ENCODE results near the gene HRH1.
"Not testable (repeated sequence)": the region's sequence is repeated elsewhere in the genome, so short reads cannot be mapped to it uniquely, and the experiment has no call there.

HRH1 gene, protein sequence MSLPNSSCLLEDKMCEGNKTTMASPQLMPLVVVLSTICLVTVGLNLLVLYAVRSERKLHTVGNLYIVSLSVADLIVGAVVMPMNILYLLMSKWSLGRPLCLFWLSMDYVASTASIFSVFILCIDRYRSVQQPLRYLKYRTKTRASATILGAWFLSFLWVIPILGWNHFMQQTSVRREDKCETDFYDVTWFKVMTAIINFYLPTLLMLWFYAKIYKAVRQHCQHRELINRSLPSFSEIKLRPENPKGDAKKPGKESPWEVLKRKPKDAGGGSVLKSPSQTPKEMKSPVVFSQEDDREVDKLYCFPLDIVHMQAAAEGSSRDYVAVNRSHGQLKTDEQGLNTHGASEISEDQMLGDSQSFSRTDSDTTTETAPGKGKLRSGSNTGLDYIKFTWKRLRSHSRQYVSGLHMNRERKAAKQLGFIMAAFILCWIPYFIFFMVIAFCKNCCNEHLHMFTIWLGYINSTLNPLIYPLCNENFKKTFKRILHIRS

DNA sequence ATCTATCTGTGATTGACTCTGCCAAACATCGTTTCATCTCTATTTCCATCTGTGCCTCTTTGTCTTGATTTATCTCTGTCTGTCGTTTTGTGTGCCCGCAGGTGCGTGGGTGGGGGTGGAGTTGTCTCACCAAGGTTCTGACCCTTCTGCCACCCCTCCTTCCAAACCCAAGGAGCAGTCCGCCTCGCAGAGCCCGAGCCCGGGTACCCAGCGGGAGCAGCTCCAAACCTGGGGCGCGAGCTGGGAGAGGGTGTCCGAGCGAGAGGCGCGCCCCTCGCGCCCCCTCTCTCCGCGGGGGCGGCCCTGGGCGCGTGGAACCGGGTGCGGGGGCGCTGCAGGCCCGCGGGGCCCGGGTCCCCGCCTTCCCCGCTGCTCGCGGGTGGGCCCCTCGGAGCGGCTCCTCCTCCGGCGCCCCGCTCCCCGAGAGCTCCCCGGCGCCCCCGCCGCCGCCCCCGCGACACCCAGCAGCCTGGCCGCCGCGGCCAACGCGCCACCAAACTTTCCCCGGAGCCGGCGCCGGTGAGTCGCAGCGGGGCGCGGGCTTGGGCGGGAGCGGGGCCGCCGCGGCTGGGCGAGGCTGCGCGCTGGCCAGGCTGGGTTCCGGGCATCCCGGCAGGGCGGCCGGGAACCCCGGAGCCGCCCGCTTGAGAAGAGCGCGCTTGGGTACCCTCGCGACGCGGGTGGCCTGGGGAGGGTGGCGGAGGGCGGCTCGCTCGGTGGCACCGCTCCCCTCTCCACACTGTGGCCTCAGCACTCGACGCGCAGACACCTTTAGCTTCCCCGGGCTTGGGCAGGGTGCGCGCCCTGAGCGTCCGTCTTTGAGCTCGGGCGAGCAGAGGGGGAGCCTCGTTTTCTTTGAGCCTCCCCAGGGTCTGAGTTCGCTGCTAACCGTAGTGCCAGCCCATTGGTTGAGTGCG is at the start of gene HRH1:
TSS of gene HRH1 (plus strand) at position 458 of the 917 bp plus-strand sequence. CDS start 104,545 bp downstream, outside the sequence.
- no peak for DNase-seq

DNA sequence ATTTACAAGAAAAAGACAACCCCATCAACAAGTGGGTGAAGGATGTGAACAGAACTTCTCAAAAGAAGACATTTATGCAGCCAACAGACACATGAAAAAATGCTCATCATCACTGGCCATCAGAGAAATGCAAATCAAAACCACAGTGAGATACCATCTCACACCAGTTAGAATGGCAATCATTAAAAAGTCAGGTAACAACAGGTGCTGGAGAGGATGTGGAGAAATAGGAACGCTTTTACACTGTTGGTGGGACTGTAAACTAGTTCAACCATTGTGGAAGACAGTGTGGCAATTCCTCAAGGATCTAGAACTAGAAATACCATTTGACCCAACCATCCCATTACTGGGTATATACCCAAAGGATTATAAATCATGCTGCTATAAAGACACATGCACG is 41.0 kb upstream of the HRH1 start:
- DNase-seq, result not testable (repeated sequence)

DNA sequence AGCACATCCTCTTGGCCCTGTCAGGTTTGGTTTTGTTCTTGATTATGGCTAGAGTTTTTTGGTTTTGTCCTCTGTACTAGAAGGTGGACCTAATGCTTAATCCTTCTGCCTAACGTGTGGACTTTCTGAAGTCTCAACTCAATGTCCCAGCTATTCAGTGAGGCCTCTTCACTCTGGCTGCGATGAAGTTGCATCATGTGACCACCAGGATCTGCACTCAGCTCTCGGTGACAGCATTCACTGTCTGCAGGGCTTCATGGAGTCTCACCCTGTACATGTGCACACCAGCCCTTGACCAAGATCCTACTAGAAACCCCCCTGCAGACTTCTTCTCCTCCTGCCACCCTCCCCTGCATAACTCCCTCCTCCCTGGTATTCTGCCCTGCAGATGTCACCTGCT is 38.7 kb upstream of the HRH1 start:
- no peak for DNase-seq

DNA sequence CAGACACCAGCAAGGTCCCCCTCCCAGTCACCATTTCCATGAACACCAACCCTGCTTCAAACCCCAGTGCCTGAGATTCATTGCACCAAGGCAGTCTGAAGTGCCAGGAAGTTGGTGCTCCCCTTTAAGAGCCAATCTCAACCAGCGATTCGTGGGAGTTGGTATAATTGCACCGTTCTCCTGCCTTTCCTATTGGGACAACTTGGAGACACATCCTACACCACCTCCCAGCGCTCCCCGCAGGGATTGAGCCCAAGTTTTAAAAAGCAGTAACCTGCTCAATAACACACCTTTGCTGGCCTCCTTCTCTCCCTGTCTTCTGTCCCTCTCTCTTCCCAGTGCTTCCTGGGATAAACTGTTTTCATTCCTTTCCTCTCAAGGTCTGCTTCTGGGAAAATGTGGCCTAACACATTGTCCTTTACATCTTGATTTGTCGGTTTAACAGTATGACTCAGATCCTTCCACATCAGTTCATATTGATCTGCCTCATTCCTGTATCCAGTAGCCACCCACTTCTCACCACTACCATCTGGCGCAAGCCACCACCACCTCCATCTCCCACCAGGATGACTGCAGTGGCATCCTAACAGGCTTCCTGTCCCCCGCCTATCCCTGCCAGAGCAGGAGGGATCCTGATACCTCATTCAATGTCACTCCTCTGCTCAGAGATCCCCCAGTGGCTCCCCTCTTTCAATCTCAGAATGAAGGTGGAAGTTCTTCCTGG is 37.8 kb upstream of the HRH1 start:
- DNase-seq, result no peak

DNA sequence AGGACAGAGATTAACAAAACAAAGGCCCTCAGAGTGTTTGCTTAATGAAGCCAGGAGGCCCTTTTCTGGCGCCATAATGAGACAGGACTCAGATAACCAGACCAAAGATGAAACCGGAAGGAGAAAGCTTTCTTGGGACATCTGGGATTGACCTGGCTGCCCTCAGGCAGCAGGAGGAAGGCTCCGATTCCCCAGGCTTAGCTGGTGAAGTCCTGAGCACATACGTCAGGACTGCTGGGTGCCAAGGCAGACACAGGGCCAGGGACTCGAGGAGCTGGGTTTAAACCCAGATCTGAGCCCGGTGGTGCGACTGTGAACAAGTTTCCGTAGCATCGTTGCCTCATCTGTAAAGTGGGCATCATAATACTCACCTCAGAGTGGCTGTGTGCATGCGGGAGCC is 36.7 kb upstream of the HRH1 start:
- no peak for DNase-seq

DNA sequence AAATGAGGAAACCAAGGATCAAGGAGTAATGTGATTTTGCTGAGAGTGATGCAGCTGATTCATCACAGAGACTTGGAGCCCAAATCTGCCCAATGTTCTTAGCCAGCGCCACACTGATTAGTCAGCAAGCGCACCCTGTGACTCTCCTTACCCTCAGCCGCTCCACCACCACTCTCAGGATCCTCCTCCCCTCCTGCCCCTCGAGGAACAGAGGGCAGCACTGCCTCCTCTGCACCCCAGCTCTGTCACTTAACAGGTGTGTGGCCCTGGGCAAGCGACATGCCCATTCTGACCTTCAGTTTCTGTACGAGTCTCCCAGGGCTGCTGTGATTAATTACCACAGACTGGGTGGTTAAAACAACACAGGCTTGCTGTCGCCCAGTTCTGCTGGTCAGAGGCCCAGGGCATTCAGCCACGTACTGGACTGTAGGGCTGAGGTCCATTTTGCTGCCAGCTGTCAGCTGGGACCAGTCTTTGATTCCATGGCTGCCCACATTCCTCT is 36.1 kb upstream of the HRH1 start:
- DNase-seq, result no peak

DNA sequence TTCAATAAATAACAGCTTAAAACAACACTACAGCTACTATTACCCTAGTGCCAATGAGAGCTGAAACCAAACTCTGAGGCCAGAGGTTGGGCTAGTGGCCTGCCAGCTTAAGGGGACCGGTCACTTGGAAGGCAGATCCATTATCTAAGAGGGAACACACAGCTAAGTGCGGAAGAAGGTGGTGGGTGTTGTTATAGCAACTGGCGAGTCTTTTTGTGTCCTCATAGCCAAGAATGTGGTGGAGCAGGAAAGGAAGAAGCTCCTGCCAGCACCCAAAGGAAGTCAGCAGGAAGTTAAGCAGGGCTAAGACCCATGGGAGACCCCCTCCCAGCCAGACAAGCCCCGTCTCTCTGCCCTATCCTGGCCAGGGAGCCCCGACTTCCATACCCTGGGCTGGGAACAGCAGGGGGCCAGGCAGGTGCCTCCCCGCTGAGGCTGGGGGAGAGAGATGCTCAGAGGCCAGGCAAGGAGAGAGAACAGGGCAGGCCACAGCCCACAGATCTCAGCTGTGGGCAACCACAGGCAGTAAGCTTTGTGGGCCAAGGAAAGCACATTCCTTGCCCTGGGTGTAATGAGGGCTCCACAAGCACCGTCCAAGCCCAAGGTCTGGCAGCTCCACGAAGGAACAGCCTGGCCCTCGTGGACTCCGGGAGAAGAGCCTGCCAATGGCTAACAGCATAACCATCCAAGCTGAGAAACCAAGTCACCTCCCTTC is 34.0 kb upstream of the HRH1 start:
- no peak for DNase-seq

DNA sequence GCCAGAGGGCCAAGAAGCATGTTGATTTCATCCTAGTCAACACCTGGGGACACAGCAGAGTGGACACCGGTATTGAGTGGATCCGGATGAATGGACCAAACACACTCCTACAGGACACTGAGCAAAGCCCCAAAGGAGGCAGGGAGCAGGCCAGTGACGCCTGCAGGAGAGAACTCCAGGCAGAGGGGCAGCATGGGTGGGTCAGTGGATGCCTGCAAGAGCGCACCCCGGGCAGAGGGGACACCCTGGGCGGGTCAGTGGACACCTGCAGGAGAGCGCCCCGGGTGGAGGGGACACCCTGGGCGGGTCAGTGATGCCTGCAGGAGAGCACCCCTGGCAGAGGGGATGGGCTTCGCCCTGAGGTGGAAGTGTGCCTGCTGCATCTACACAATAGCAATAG is 27.6 kb upstream of the HRH1 start:
- no peak for DNase-seq

DNA sequence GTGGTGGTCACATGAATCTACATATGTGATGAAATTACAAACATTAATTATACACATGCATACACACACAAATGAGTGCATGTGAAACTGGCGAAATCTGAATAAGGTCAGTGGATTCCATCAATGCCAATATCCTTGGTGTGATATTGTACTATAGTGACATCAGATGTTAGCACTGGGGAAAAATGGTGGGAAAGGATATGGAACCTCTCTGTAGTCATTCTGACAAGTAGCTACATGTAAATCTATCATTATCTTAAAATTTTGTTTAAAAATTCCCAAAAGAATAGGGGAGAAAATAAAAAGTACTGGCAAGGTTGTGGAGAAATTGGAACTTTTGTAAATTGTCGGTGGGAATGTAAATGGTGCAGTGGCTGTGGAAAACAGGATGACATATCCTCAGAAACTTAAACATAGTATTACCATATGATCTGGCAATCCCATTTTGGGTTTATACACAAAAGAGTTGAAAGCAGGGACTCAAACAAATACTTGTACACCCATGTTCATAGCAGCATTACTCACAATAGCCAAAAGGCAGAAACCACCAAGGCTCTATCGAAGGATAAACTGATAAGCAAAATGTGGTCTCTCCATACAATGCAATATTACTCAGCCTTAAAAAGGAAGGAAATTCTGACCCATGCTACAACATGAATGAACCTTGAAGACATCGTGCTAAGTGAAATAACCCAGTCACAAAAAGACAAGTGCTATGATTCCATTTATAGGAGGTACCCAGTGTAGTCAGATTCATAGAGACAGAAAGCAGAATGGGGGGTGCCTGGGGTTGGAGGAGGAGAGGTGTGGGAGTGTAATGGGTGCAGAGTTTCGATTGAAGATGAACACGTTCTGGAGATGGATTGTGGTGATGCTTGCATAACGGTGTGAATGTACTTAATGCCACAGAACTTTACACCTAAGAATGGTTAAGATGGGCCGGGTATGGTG is 25.3 kb upstream of the HRH1 start:
- no peak for DNase-seq

DNA sequence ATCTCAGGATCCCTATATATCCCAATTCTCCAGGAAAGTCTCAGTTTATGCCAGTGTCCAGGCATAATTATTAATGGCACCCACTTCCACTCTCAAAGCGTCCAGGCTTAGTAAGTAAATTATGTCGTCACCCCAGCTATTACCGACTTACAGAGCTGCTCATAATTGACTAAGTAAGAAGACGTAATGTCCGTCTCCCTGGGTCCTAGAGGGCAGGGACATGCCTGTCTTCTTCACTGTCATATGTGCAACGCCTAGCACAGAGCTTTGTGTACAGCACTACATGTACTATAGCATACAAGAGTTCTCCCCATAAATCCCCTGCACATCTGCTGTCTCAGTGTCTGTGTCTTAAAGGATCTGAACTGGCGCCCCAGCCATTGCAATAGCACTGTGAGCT is 23.9 kb upstream of the HRH1 start:
- no peak for DNase-seq

DNA sequence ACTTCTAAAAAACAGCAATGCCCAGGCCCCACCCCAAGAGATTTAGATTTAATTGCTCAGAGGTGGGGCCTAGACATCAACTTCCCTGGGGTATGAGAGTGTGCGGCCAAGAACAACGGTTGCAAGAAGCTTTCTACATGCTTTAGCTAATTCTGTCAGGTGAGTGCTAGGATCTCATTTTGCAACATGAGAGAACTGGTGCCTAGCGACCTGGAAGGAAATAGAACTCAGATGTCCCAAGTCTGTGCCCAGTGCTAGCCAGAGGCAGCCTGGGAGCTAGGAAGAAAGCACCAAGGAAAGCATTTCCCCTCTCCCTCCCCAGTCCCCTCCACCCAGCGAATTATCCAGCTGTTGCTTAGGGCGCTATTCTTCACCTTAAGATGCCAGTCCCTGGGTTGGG is 22.9 kb upstream of the HRH1 start:
- no peak for DNase-seq

DNA sequence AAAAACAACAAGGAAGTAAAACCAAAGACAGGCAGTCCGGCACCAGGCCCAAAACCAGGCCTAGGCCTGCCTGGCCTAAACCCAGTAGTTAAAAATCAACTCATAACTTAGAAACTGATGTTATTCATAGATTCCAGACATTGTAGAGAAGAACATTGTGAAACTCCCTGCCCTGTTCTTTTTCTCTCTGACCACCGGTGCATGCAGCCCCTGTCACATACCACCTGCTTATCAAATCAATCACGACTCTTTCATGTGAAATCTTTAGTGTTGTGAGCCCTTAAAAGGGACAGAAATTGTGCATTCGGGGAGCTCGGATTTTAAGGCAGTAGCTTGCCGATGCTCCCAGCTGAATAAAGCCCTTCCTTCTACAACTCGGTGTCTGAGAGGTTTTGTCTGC is 22.4 kb upstream of the HRH1 start:
- not testable (repeated sequence) for DNase-seq

DNA sequence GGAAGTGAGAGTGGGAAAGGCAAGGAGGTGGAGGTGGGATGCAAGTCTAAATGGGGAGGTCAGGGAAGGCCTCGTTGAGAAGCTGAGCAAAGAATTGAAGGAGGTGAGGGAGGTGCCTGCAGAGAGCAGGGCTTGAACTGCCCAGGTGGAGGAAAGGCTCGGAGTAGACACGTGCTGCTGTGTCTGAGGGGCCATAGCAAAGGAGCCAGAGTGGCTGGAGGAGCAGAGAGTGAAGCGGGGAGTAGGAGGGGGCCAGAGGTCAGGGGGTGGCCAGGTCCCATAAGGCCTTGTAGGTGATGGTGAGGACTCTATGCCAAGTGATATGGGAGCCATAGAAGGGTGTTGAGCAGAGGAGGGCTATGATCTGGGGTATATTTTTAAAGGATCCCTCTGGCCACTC is 21.4 kb upstream of the HRH1 start:
- no peak for DNase-seq

DNA sequence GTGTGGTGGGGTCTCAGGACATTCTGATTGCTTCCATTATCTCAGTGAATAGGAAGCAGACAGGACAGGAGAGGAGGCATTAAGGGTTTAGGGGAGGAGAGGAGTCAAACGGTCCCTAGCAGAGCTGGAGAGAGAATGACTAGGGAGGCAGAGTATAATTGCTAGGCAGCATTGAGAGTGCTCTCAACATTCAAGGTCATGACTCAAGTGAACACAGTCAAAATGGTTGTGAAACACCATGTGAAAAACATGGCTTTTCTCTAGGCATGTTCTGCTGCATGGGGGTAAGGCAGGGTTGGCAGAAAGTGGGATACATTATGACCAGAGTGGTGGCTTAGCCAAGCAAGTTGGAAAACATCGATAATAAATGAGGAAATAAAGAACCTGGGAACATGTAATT is 19.5 kb upstream of the HRH1 start:
- DNase-seq, result no peak

DNA sequence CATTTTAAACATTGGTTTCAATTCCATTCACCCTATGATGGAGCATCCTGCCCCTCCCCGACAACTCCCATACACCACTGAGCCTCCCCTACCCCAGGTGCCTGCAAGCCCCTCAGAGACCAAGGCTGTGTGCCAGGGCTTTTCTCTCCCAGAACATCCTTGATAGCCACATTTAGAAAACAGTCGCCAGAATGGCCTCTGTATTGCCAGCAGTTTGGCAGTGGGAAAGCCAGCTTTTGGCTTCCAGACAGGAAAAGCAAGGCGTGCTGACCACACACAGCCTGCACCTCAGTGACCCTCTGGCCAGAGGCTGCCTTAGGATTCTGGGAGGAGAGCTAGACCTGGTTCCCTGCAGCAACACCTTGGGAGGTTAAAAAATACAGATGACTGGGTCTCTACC is 18.2 kb upstream of the HRH1 start:
- no peak for DNase-seq

DNA sequence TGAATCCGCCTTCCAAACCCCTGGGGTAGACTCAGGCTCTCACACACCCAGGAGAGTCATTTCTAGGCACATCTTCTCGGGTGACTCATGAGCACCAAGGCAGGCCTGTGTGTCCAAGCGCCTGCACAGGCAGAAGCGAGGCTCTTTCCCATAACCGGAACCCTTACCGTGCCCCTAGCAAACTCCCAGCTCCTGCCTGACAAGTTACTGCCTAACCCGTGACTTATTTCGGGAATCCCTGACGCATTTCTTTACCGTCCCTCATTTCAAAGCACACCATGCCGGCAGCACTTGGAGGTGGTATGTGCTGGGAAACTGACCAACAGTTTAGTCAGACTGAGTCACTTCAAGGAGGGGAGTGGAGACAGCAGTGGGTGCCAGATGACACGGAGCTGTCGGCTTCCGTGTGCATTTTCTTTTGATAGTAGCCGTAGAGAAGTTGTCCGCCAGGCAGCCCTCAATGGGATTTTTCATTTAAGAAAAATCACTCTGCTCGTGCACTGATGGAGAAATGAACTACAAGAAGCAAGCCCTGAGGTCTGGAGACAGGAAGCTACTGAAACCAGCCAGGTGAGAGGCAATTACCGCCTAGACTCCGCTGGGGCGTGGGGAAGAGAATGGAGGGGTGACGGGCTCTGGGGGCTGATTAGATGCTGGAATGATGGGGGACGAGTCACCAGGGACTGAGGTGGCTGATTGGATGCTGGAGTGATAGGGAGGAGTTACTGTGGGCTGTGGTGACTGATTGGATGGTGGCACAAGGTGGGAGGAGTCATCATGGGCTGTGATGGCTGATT is 17.3 kb upstream of the HRH1 start:
- DNase-seq, result no peak

DNA sequence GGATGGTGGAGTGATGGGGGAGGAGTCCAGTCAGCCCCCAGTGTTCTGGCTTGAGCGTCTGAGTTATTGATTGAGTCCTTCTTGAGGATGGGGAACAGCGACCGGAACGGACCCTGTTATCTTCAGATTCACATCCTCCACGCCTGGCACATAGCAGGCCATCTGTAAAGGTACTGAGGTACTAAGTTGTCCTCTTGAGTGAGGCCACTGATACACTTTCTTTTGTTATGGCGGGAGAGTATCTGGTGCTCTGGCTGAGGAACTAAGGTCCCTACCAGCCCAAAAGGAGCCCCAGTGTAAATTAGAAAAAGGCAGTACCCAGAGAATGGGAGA is 16.7 kb upstream of the HRH1 start:
- DNase-seq, result no peak

DNA sequence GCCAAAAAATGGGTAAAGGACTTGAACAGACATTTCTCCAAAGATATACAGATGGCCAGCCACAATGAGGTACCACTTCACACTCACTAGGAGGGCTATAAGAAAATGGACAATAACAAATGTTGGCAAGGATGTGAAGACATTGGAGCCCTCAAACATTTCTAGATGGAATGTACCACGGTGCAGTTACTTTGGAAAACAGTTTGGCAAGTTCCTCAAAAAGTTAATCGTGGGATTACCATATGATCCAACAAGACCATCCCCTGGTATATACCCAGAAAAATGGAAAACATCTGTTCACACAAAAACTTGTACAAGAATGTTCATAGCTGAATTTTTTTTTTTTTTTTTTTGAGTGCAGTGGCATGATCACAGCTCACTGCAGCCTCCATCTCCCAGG is 15.9 kb upstream of the HRH1 start:
- no peak for DNase-seq

DNA sequence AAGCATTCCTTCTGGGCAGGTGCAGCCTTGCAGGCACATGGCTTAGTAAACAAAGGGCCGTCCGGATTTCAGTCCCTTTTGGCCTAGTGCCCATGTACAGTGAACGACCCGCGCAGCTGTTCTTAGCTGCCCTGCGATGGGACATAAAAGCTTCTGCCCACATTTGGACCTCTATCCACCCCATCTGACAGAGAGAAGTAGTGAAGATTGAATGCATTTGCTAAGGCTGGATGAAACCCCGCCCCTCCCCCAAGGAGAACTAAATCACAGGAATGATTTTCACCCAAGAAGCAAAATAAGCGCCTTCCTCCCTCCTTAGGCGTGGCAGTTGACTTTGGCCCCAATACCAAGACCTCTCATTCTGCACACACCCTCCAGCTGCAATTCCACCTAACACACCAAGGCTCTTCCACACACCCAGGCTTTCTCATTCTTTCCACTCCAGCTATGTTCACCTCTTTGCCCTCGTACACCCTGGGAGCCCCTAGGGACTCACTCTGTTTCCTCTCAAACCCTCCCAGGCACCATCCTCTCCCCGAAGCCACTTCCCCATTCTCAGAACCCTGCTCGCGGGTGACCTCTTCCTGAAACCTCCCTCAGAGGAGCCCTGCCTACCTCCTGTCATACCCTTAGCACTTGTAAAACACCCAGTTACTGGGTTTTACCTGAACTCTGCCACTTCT is 14.1 kb upstream of the HRH1 start:
- peak; percentile 30 for DNase-seq

DNA sequence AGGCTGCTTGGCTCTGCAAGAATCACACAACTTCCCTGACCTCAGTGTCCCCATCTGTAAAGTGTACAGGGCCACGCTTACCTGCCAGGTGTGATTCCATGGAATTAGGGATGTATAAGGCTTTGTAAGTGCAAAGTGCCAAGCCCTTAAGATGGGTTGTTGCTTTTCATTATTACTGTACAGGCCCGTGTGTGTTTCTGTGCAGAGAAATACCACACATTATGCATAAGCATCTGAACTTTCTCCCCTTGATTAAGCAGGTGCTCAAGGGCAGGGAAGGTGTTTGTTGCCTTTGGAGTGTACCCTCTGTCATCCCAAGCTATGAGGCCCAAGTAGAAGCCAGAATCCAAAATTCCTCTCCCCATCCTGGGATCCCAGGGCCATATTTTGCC is 13.6 kb upstream of the HRH1 start:
- no peak for DNase-seq
